Hematopoietic multipotent progenitor cell treated with erythropoietin and hydrocortisone succinate and interleukin-3 and kit ligand, for 15 days (in vitro differentiated cells): ENCODE measurements around the gene SLC48A1.
"Not testable (repeated sequence)": the region's sequence is repeated elsewhere in the genome, so short reads cannot be mapped to it uniquely, and the experiment has no call there.

Experiments
- DNase-seq: peaks from one replicate; pipeline ENCODE4 v3.0.0-alpha.2; 2015; ENCODE audit warnings: low spot score

SLC48A1 gene

GRCh38 chr12:47791351-47791746 is 18.3 kb downstream of the SLC48A1 start:
- DNase-seq: no peak

GRCh38 chr12:47791874-47792273 is 18.8 kb downstream of the SLC48A1 start:
- DNase-seq: no peak

DNA sequence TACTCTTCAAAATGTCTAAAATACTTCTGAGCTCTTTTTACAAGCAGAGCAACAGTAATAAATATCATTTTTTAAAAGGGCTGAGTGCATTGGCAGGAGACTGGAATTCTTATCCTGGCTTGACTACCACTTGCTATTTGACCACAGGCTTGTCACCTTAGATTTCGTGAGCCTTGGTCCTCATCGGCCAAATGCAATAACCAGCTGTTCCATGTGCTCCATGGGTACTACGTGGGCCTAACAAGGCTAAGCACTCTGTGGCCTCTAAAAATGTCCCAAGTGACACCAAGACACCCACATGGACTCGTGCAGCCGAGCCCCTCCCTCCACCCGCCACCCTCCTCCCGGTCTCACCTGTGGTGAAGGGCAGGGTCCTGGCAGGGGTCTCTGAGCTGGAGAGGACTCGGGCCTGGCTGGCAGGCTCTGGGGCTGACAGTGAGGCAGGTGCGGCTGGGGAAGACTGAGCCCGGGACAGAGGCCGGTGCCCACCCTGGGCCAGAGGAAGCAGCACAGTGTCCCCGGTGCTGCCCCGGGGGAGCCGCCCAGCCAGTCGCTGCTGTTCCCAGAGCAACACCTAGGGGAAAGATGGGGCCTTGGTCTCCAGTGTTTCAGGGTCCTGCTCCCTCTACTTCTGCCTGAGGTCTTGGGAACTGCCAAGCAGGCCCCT is 20.1 kb downstream of the SLC48A1 start:
- no peak for DNase-seq

- DNase-seq: no peak
Measured at GRCh38 chr12:47794679-47795078, 21.6 kb downstream of the SLC48A1 start.

- no peak for DNase-seq
Measured at GRCh38 chr12:47795121-47795813, 22.2 kb downstream of the SLC48A1 start.

- DNase-seq: no peak
Measured at GRCh38 chr12:47795814-47796411, 22.9 kb downstream of the SLC48A1 start.

DNA sequence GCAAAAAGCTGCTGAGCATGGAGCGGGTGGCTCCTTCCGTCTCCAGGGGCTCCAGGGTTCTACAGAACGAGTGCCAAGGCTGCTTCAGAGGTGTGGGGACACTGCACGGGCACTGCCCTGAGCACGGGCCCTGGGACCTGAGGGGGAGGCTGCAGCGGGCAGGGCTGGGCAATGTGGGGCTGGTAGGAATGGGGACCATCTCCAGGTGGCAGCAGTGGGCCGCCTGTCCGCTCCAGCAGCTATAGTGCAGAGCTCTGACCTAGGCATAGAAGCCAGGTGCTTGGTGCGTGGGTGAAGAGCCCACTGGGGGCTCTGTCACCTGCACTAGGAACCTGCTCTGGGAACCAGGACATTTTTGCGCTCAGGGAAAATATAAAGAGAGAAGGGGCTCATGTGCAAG is 24.4 kb downstream of the SLC48A1 start:
- DNase-seq: no peak

GRCh38 chr12:47798382-47798948 is 25.4 kb downstream of the SLC48A1 start:
- DNase-seq: no peak

DNA sequence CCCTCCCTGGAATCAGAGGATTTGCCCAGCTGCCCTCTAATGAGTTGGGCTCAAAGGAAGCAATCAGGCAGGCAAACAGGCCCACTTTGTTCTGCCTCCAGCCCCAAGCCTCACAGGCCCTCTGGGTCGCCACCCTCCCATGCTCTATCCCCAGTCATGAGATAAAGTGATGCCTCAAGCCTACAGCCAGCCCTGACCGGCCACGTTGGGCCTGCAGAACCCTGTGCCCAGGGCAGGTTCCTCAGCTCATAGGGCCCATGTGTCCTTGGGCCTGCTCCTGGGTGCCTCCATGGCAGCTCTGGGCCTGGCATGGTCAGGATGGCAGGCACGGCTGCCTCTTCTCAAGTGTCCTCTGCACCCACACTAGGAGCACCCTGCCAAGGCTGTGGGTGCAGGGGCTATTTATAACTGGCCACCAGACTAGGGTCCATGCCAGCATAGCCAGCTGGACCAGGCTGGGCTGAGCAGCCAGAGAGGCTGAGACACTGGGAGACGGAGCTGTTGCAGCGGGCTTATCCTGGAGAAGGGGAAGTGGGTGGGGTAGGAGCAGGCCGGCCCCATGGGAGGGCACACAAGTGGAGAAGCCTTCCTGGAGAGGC is 26.4 kb downstream of the SLC48A1 start:
- DNase-seq: no peak

GRCh38 chr12:47800582-47800981 is 27.5 kb downstream of the SLC48A1 start:
- DNase-seq: no peak

DNA sequence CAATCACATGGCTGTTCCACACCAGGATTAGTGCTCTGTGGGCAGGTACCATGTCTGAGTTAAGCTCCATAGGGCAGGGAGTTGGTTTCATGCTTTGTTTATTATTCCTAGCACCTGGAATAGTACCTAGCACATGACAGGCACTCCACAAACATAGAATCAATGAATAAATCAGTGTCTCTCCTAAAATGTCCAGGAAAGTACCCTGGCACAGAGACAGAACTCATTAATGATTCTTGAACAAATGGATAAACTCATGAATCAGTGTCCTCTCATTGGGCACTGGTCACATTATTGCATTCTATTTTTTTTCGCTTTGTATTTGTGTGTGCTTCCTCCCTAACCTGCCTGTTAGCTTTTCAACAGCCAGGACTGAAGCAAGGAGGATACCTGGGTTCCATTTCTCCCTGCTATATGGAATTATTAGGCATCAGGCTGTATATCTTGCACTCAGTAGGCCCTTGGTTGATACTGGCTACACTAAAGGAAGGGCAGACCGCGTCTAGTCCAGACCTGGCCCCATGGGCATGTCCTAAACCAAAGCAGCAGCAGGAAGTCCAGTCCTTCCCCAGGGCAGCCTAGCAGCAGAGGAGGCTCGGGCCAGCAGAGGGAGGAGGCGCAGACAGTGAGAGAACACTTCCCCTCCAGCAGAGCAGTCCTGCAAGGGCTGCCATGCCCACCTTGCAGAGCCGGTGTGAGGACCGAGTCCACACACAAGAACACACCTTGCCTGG is 28.3 kb downstream of the SLC48A1 start:
- DNase-seq: no peak

GRCh38 chr12:47801904-47802246 is 28.8 kb downstream of the SLC48A1 start:
- no peak for DNase-seq

DNA sequence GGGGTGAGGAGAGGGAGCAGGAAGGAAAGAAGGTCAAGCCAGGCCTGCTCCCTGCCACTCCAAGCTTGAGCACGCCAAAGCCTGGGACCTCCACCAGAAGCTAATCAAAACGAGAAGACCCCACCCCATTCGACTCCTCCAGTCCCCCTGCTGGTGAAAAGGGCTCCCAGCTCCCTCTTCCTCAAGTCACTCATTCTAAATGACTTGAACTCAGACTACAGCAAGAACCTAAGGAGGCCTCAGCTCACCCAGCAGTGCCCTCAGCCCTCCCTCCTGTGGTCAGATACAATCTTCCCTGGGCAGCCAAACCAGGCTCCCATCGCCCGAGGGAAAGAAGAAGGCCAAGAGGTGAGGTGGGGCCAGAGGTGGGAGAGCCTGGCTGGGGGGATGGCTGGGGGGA is 29.3 kb downstream of the SLC48A1 start:
- DNase-seq: no peak

- no peak for DNase-seq
Measured at GRCh38 chr12:47803191-47803875, 30.3 kb downstream of the SLC48A1 start.

DNA sequence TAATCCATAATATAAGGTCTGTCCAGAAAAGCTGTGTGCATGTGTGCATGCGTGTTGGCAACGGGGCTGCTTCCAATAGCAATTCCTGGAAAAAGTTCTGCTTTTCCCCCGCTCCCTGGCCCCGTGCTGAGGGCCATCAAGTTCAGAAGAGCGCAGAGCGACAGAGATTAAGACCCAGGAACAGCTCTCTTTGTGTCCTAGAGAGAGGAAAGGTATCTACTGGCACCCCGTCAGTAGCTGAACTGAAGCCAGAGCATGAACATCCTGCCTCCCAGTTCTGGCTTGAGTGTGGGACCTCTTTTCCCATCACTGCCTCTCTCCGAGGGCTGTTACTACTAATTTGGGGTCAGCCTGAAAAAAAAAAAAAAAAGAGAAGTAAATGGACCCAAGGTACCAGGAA is 31.1 kb downstream of the SLC48A1 start:
- DNase-seq: no peak

DNA sequence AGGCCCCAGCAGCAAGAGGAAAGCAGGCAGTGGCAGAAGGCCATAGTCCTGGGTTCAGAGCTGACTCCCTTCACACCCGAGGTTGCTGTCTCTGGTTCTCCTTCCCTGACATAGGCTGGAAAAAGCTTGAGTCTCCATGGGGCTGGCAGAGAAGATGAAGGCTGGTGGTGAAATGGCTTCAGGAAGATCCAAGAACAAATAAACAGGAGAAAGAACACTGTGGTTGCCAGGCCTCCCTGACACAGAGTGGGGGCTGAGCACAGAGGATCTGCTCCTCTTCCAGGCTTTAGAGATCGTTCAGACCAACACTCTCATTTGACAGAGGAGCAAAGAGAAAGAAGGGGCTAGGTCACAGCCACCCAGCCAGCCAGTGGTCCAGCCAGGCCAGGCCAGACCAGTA is 32.4 kb downstream of the SLC48A1 start:
- DNase-seq: no peak

DNA sequence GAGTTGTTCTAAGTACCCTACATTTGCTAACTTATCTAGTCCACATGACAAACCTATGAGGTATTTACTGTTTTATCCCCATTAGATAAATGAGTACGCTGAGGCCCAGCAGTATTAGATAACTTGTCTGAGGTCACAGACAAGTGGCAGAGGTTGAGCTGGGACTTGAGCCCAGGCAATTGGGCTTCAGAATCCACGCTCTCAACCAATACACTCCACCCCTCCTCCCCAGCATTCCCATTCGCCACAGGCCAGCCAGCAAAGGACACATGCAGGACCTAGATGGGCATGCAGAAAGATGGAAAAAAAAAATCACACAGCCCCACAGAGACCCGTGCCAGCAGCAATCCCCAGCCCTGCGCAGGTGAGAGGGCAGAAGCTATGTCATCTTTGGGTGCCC is 34.3 kb downstream of the SLC48A1 start:
- DNase-seq: no peak

GRCh38 chr12:47808050-47808449 is 35.0 kb downstream of the SLC48A1 start:
- DNase-seq: no peak

- no peak for DNase-seq
Measured at GRCh38 chr12:47808574-47809365, 35.7 kb downstream of the SLC48A1 start.

GRCh38 chr12:47809518-47809917 is 36.5 kb downstream of the SLC48A1 start:
- not testable (repeated sequence) for DNase-seq

GRCh38 chr12:47811072-47811396 is 38.0 kb downstream of the SLC48A1 start:
- no peak for DNase-seq
